Measurements from ENCODE around the gene ZNF423. TPM values are rescaled to one million over a fixed set of nuclear protein-coding genes. Genes with fewer than 3 reads are reported as not detected.

ZNF423 gene
- total RNA-seq, 6 experiments from 2014 or later: not detected

- no peaks in the 10 kb centered on the region for H3K4me1 Mint-ChIP-seq (ENCODE audit: low read depth)
- no peaks in the 10 kb centered on the region for H3K36me3 Mint-ChIP-seq (ENCODE audit: low read depth)
- no peak for TF ChIP-seq CTCF (IDR thresholded peaks at IDR 0.05)
- H3K27ac Mint-ChIP-seq: no peak overlapping the region
- no peak for DNase-seq
- H3K4me3 Mint-ChIP-seq: no peak overlapping the region
- peaks cover 64% of the 10 kb centered on the region for H3K9me3 Mint-ChIP-seq
- H3K27me3 Mint-ChIP-seq (ENCODE audit: insufficient read depth): no peaks in the 10 kb centered on the region; the same call in 1 of the 2 replicates
Measured at GRCh38 chr16:49498666-49499413, 357.1 kb downstream of the ZNF423 start.

- no peaks in the 10 kb centered on the region for H3K4me1 Mint-ChIP-seq (ENCODE audit: low read depth)
- no peak overlapping the region for H3K27ac Mint-ChIP-seq
- no peaks in the 10 kb centered on the region for H3K36me3 Mint-ChIP-seq (ENCODE audit: low read depth)
Measured at GRCh38 chr16:49498264-49498663, 357.6 kb downstream of the ZNF423 start.

GRCh38 chr16:49497466-49497865, 358.4 kb downstream of the ZNF423 start:
- H3K27me3 Mint-ChIP-seq (ENCODE audit: insufficient read depth): no peaks in the 10 kb centered on the region; the same call in 1 of the 2 replicates

More at GRCh38 chr16:49498264-49498663, 357.6 kb downstream of the ZNF423 start:
- Mint-ChIP-seq H3K4me3 (no peak overlapping the region), H3K9me3 (peaks cover 64% of the 10 kb centered on the region), H3K27me3 (ENCODE audit: insufficient read depth) (no peaks in the 10 kb centered on the region; the same call in 1 of the 2 replicates)
- no peak for TF ChIP-seq CTCF (IDR thresholded peaks at IDR 0.05)
- no peak for DNase-seq

GRCh38 chr16:49496656-49497055, 359.3 kb downstream of the ZNF423 start:
- Mint-ChIP-seq H3K36me3 (ENCODE audit: low read depth) (no peaks in the 10 kb centered on the region), H3K4me1 (ENCODE audit: low read depth) (no peaks in the 10 kb centered on the region), H3K4me3 (no peak overlapping the region), H3K27me3 (ENCODE audit: insufficient read depth) (no peaks in the 10 kb centered on the region; the same call in 1 of the 2 replicates), H3K27ac (no peak overlapping the region), H3K9me3 (peaks cover 61% of the 10 kb centered on the region)
- no peak for TF ChIP-seq CTCF (IDR thresholded peaks at IDR 0.05)
- no peak for DNase-seq

More at GRCh38 chr16:49497466-49497865, 358.4 kb downstream of the ZNF423 start:
- no peak for DNase-seq
- Mint-ChIP-seq H3K9me3 (peaks cover 66% of the 10 kb centered on the region), H3K36me3 (ENCODE audit: low read depth) (no peaks in the 10 kb centered on the region), H3K4me1 (ENCODE audit: low read depth) (no peaks in the 10 kb centered on the region), H3K4me3 (no peak overlapping the region), H3K27ac (no peak overlapping the region)
- no peak for TF ChIP-seq CTCF (IDR thresholded peaks at IDR 0.05)

- no peak for TF ChIP-seq CTCF (IDR thresholded peaks at IDR 0.05)
- no peak for DNase-seq
- Mint-ChIP-seq H3K4me1 (ENCODE audit: low read depth) (no peaks in the 10 kb centered on the region), H3K36me3 (ENCODE audit: low read depth) (no peaks in the 10 kb centered on the region), H3K27ac (no peak overlapping the region), H3K4me3 (no peak overlapping the region), H3K27me3 (ENCODE audit: insufficient read depth) (no peaks in the 10 kb centered on the region; the same call in 1 of the 2 replicates), H3K9me3 (peaks cover 58% of the 10 kb centered on the region)
Measured at GRCh38 chr16:49495596-49496355, 360.1 kb downstream of the ZNF423 start.
